NT2/D1 (cell line): ENCODE measurements around the gene AMBN.

Experiments
- DNase-seq: peaks from one replicate; pipeline ENCODE4 v3.0.0-alpha.2; 2011; ENCODE audit warnings: low read depth, low spot score
- H3K27me3 ChIP-seq: 2 replicates; pipeline ENCODE4 v1.6.0; 2011; ENCODE audit warnings: mild to moderate bottlenecking; ENCODE audit not compliant: insufficient read length, insufficient read depth
- H3K36me3 ChIP-seq: 2 replicates; pipeline ENCODE4 v1.6.1; 2011; ENCODE audit warnings: mild to moderate bottlenecking, low read length, mixed read lengths; ENCODE audit not compliant: insufficient read depth, insufficient read length
- H3K4me1 ChIP-seq: 2 replicates; pipeline ENCODE4 v1.5.1; 2011; ENCODE audit not compliant: insufficient read depth, insufficient read length
- H3K4me3 ChIP-seq: 2 replicates; pipeline ENCODE4 v1.5.1; 2011; ENCODE audit warnings: low read depth; ENCODE audit not compliant: insufficient read length
- H3K9ac ChIP-seq: 2 replicates; pipeline ENCODE4 v1.6.0; 2011; ENCODE audit warnings: low read depth; ENCODE audit not compliant: insufficient read length
- H3K9me3 ChIP-seq: 2 replicates; pipeline ENCODE4 v1.5.1; 2011; ENCODE audit warnings: mild to moderate bottlenecking, low read length; ENCODE audit not compliant: insufficient read depth
- SUZ12 ChIP-seq: IDR thresholded peaks from 2 replicates; pipeline ENCODE4 v1.6.1; 2011; ENCODE audit not compliant: insufficient read length, insufficient read depth; ENCODE audit errors: extremely low read depth
- YY1 ChIP-seq: IDR thresholded peaks from 2 replicates; pipeline ENCODE4 v1.6.1; 2011; ENCODE audit not compliant: insufficient read length, insufficient read depth
- ZNF274 ChIP-seq: IDR thresholded peaks from 2 replicates; pipeline ENCODE4 v1.6.1; 2011; ENCODE audit warnings: mild to moderate bottlenecking, low read depth, low read length

AMBN gene

DNA sequence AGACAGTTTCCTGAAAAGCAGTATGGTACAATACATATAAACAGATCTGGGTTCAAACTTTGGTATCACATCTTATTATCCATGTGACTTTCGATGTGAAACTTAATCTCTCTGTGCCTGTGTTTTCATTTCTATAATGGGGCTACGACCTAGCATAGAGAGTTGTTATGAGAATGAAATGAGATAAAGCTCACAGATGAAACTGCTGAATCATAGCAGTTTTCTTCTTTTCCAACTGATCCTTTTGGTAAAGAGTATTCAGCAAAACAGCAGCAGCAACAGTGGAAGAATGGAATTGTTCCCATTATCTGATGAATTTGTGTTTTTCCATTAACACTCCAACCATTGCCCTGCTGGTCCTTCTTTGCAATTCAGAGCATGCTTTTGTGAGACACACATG lies 16.3 kb downstream of the AMBN start:
- H3K9me3 ChIP-seq: no peaks in the 10 kb centered on the region
- no peak overlapping the region for H3K4me3 ChIP-seq
- H3K4me1 ChIP-seq: no peaks in the 10 kb centered on the region
- TF ChIP-seq SUZ12 (no peak), ZNF274 (no peak), YY1 (no peak)
- no peaks in the 10 kb centered on the region for H3K36me3 ChIP-seq
- no peaks in the 10 kb centered on the region for H3K27me3 ChIP-seq
- no peak for DNase-seq
- no peak overlapping the region for H3K9ac ChIP-seq

GRCh38 chr4:70613306-70614183 lies 21.5 kb downstream of the AMBN start:
- H3K36me3 ChIP-seq: no peaks in the 10 kb centered on the region
- H3K9me3 ChIP-seq: no peaks in the 10 kb centered on the region
- no peaks in the 10 kb centered on the region for H3K4me1 ChIP-seq
- no peak overlapping the region for H3K9ac ChIP-seq
- no peak for TF ChIP-seq ZNF274
- TF ChIP-seq SUZ12: no peak
- no peak for TF ChIP-seq YY1
- H3K27me3 ChIP-seq: no peaks in the 10 kb centered on the region
- DNase-seq: no peak
- H3K4me3 ChIP-seq: no peak overlapping the region

DNA sequence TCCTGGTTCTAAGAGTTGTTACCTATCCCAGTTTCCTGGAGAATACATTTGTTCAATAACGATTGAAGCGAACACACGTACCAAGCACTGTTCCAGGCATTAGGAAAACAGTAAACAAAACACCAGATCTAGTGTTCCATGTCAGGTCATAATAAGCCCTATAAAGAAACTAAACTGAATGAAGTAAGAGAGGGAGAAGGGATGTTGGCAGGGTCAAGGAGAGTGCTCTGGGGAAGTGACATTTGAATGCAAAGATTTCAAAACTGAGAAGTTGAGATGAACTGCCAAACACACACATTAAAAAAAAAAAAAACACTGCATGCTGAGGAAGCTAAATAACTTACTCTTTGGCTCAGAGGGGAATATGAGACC lies 22.1 kb downstream of the AMBN start:
- Histone ChIP-seq H3K9me3 (no peaks in the 10 kb centered on the region), H3K27me3 (no peaks in the 10 kb centered on the region), H3K9ac (no peak overlapping the region), H3K4me3 (no peak overlapping the region), H3K4me1 (no peaks in the 10 kb centered on the region), H3K36me3 (no peaks in the 10 kb centered on the region)
- no peak for DNase-seq
- TF ChIP-seq YY1 (no peak), SUZ12 (no peak), ZNF274 (no peak)

DNA sequence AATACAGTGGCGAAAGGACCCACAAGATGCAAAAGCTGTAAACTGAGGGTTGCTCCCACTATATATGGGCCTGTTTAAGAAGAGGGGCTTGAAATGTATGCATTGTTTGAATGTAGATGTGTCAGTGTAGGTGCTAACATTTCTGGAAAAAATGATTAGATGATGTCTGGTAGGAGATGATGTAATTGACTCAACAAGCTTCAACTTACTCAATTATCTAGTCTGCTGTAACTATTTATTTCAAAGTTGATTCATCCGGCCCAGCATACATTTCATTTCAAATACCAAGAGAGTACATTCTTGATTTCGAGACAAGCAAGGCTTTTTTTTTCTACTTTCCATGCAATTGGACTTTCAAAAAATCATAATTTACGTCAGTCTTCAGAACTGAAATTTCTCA lies 27.2 kb downstream of the AMBN start:
- Histone ChIP-seq H3K9ac (no peak overlapping the region), H3K9me3 (no peaks in the 10 kb centered on the region), H3K27me3 (no peaks in the 10 kb centered on the region), H3K36me3 (no peaks in the 10 kb centered on the region), H3K4me1 (no peaks in the 10 kb centered on the region), H3K4me3 (no peak overlapping the region)
- DNase-seq: no peak
- TF ChIP-seq SUZ12: no peak
- no peak for TF ChIP-seq ZNF274
- TF ChIP-seq YY1: no peak

DNA sequence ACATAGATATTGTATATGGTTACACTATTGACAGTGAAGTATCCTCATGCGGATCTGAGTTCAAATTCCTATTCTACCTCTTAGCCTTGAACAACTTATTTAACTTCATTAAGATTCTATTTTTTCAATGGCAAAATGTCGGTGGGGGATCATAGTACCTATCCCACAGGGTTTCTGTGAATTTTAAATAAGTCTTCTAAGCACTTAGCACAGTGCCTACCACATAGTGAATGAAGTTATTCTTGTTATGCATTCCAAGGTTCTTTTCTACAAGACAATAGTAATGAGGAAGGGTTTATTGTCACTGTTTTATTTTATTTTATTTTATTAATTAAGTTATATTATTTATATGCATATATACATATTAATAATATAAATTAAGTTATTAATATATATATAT lies 27.7 kb downstream of the AMBN start:
- no peak overlapping the region for H3K9ac ChIP-seq
- H3K9me3 ChIP-seq: no peaks in the 10 kb centered on the region
- H3K4me1 ChIP-seq: no peaks in the 10 kb centered on the region
- H3K27me3 ChIP-seq: no peaks in the 10 kb centered on the region
- no peak for DNase-seq
- H3K36me3 ChIP-seq: no peaks in the 10 kb centered on the region
- TF ChIP-seq ZNF274 (no peak), SUZ12 (no peak), YY1 (no peak)
- H3K4me3 ChIP-seq: no peak overlapping the region

- no peaks in the 10 kb centered on the region for H3K27me3 ChIP-seq
- TF ChIP-seq ZNF274: no peak
- no peak for TF ChIP-seq YY1
- no peak for TF ChIP-seq SUZ12
- no peaks in the 10 kb centered on the region for H3K9me3 ChIP-seq
- no peak overlapping the region for H3K9ac ChIP-seq
- DNase-seq: no peak
- no peaks in the 10 kb centered on the region for H3K4me1 ChIP-seq
- H3K36me3 ChIP-seq: no peaks in the 10 kb centered on the region
- no peak overlapping the region for H3K4me3 ChIP-seq
These were observed 31.3 kb downstream of the AMBN start for GRCh38 chr4:70623323-70623722.

DNA sequence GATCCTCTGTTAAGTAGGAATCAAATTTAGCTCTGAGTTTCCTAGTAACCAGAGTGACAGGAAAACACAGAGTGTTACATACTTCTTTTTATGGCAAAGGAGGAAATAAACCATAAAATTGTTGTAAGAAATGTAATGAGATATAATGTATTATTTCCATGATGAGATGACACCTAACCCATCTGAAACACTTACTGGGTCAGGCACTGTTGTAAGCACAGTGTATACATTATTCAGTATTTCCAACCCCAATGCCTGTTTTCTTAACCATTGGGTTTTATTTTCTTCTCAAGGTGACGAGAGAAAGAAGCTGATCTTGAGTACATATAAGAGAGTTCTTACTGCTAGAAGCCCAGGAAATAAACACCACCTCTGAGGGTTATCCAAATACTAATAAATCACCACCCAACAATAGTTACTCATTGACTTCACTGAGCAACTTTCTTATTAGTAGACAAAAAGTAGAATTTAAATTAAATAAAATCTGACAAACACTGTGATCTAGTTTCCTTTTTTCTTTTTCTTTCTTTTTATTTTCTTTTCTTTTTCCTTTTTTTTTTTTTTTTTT lies 32.3 kb downstream of the AMBN start:
- no peaks in the 10 kb centered on the region for H3K36me3 ChIP-seq
- H3K9me3 ChIP-seq: no peaks in the 10 kb centered on the region
- H3K27me3 ChIP-seq: no peaks in the 10 kb centered on the region
- TF ChIP-seq YY1 (no peak), SUZ12 (no peak), ZNF274 (no peak)
- H3K4me1 ChIP-seq: no peaks in the 10 kb centered on the region
- no peak for DNase-seq
- no peak overlapping the region for H3K9ac ChIP-seq
- H3K4me3 ChIP-seq: no peak overlapping the region
